KMS-11 (cell line): Measurements from ENCODE around the gene CCDC27.

Experiments used
- H2AFZ ChIP-seq: fragments of 200-600 bp; sonication (generic); 2 replicates; pipeline ENCODE4 v1.6.1; 2016; ENCODE audit warnings: antibody characterized with exemption, mixed run types, low read depth
- H3K27ac ChIP-seq: fragments of 200-600 bp; sonication (generic); 2 replicates; pipeline ENCODE4 v1.6.1; 2016; ENCODE audit warnings: mild to moderate bottlenecking, mixed run types
- H3K27me3 ChIP-seq: fragments of 200-600 bp; sonication (generic); 2 replicates; pipeline ENCODE4 v1.6.1; 2017; ENCODE audit warnings: mild to moderate bottlenecking, low read depth, mixed run types, moderate library complexity; ENCODE audit not compliant: insufficient read depth
- H3K36me3 ChIP-seq: fragments of 200-600 bp; sonication (generic); 2 replicates; pipeline ENCODE4 v1.6.1; 2017; ENCODE audit warnings: mild to moderate bottlenecking, mixed run types; ENCODE audit not compliant: insufficient read depth
- H3K4me1 ChIP-seq: fragments of 200-600 bp; sonication (generic); 2 replicates; pipeline ENCODE4 v1.6.1; 2016; ENCODE audit warnings: mild to moderate bottlenecking, low read depth, mixed run types; ENCODE audit not compliant: poor library complexity, severe bottlenecking
- H3K4me2 ChIP-seq: fragments of 200-600 bp; sonication (generic); 2 replicates; pipeline ENCODE4 v1.7.0; 2016; ENCODE audit warnings: mild to moderate bottlenecking, mixed run types
- H3K4me3 ChIP-seq: fragments of 200-600 bp; sonication (generic); IDR thresholded peaks from 2 replicates; pipeline ENCODE4 v1.6.1; 2017; ENCODE audit warnings: low read depth, low read length, mixed read lengths; ENCODE audit not compliant: insufficient read depth
- H3K79me2 ChIP-seq: fragments of 200-600 bp; sonication (generic); 2 replicates; pipeline ENCODE4 v1.6.1; 2016; ENCODE audit warnings: low read depth, mixed run types; ENCODE audit not compliant: insufficient read depth
- H3K9ac ChIP-seq: fragments of 200-600 bp; sonication (generic); 2 replicates; pipeline ENCODE4 v1.6.1; 2016; ENCODE audit warnings: mild to moderate bottlenecking, mixed run types
- H4K20me1 ChIP-seq: fragments of 200-600 bp; sonication (generic); 2 replicates; pipeline ENCODE4 v1.6.1; 2016; ENCODE audit warnings: mild to moderate bottlenecking, mixed run types; ENCODE audit not compliant: insufficient read depth
- CTCF ChIP-seq: fragments of 200-600 bp; sonication (generic); conservative IDR thresholded peaks from 2 replicates; pipeline ENCODE4 v1.6.1; 2017; ENCODE audit warnings: low read depth, mild to moderate bottlenecking, antibody characterized with exemption, low read length, moderate library complexity, mixed read lengths

CCDC27 gene

GRCh38 chr1:3772715-3773571 is 20.7 kb downstream of the CCDC27 start, which contains the start of gene SMIM1:
Gene SMIM1, plus strand, starts transcription at chr1:3772749. Its CDS starts 2,625 bp downstream, at chr1:3775374.
- Histone ChIP-seq H2AFZ (peak within 1 kb of the TSS; percentile 78), H3K27me3 (peaks cover 32% of the 10 kb centered on the region), H3K27ac (no peak within 1 kb of the TSS), H3K4me1 (peaks cover 15% of the 10 kb centered on the region), H3K9ac (peak within 1 kb of the TSS; percentile 25; the same call in 1 of the 2 replicates), H3K4me2 (peak within 1 kb of the TSS; percentile 71), H3K36me3 (no peaks in the 10 kb centered on the region), H3K79me2 (no peaks in the 10 kb centered on the region), H3K4me3 (peak within 1 kb of the TSS; percentile 38), H4K20me1 (no peaks in the 10 kb centered on the region)
- TF ChIP-seq CTCF = no peak

GRCh38 chr1:3773572-3774275 is 21.5 kb downstream of the CCDC27 start:
- Histone ChIP-seq H3K79me2 (no peaks in the 10 kb centered on the region), H3K36me3 (no peaks in the 10 kb centered on the region), H3K27ac (no peak overlapping the region), H3K9ac (no peak overlapping the region), H3K4me1 (peaks cover 15% of the 10 kb centered on the region), H3K27me3 (peaks cover 24% of the 10 kb centered on the region), H3K4me2 (no peak overlapping the region), H4K20me1 (no peaks in the 10 kb centered on the region), H2AFZ (no peak overlapping the region), H3K4me3 (peak overlapping the region; percentile 5)
- TF ChIP-seq CTCF = no peak

GRCh38 chr1:3774276-3774945 is 22.2 kb downstream of the CCDC27 start:
- H2AFZ ChIP-seq = no peak overlapping the region
- no peaks in the 10 kb centered on the region for H3K79me2 ChIP-seq
- TF ChIP-seq CTCF = no peak
- H3K4me2 ChIP-seq = no peak overlapping the region
- H3K27ac ChIP-seq = no peak overlapping the region
- no peaks in the 10 kb centered on the region for H4K20me1 ChIP-seq
- peaks cover 15% of the 10 kb centered on the region for H3K4me1 ChIP-seq
- H3K27me3 ChIP-seq = peaks cover 18% of the 10 kb centered on the region
- H3K9ac ChIP-seq = no peak overlapping the region
- H3K36me3 ChIP-seq = no peaks in the 10 kb centered on the region
- no peak overlapping the region for H3K4me3 ChIP-seq

GRCh38 chr1:3774946-3775489 is 22.8 kb downstream of the CCDC27 start:
- no peak for TF ChIP-seq CTCF
- H3K79me2 ChIP-seq = no peaks in the 10 kb centered on the region
- H3K36me3 ChIP-seq = no peaks in the 10 kb centered on the region
- no peak overlapping the region for H3K9ac ChIP-seq
- no peak overlapping the region for H3K4me2 ChIP-seq
- H3K4me1 ChIP-seq = peaks cover 15% of the 10 kb centered on the region
- H3K27ac ChIP-seq = no peak overlapping the region
- peaks cover 12% of the 10 kb centered on the region for H3K27me3 ChIP-seq
- no peak overlapping the region for H3K4me3 ChIP-seq
- no peaks in the 10 kb centered on the region for H4K20me1 ChIP-seq
- H2AFZ ChIP-seq = no peak overlapping the region
